LoVo (cell line): ENCODE data around the gene MS4A12.
A peak's percentile ranks its signal among the peaks of the same experiment; 100 is the strongest.
"Not testable (repeated sequence)": the region's sequence is repeated elsewhere in the genome, so short reads cannot be mapped to it uniquely, and the experiment has no call there.

Source experiments
- DNase-seq: peaks from one replicate; pipeline ENCODE4 v3.0.0-alpha.2; 2016; ENCODE audit warnings: low spot score

MS4A12 gene

GRCh38 chr11:60492488-60493009, at the start of gene MS4A12:
TSS of gene MS4A12 (plus strand) at chr11:60492778. CDS start at chr11:60497319, 4,541 bp downstream.
- DNase-seq = no peak

GRCh38 chr11:60447070-60447469, 45.5 kb upstream of the MS4A12 start:
- DNase-seq = no peak

GRCh38 chr11:60447846-60448245, 44.7 kb upstream of the MS4A12 start:
- no peak for DNase-seq

GRCh38 chr11:60451185-60451584, 41.4 kb upstream of the MS4A12 start:
- not testable (repeated sequence) for DNase-seq

GRCh38 chr11:60454212-60454611, 38.4 kb upstream of the MS4A12 start:
- no peak for DNase-seq

- no peak for DNase-seq
These were observed 37.0 kb upstream of the MS4A12 start, which contains the start of gene MS4A1 for GRCh38 chr11:60455531-60456042. TSS of gene MS4A1 (plus strand) at chr11:60455847. CDS start at chr11:60462375, 6,528 bp downstream.

- no peak for DNase-seq
These were observed 35.0 kb upstream of the MS4A12 start for GRCh38 chr11:60457576-60457975.

- DNase-seq = no peak
These were observed 33.2 kb upstream of the MS4A12 start for GRCh38 chr11:60459345-60459744.

GRCh38 chr11:60468829-60469228, 23.7 kb upstream of the MS4A12 start:
- no peak for DNase-seq

- DNase-seq = no peak
These were observed 22.9 kb upstream of the MS4A12 start for GRCh38 chr11:60469723-60470122.

- DNase-seq = no peak
These were observed 15.5 kb upstream of the MS4A12 start for GRCh38 chr11:60477035-60477445.

- DNase-seq = no peak
These were observed 10.2 kb upstream of the MS4A12 start for GRCh38 chr11:60482361-60482760.

- DNase-seq = peak; percentile 17
These were observed 6.6 kb upstream of the MS4A12 start for GRCh38 chr11:60485987-60486386.

GRCh38 chr11:60493454-60493853, 876 bp downstream of the MS4A12 start:
- no peak for DNase-seq

GRCh38 chr11:60498399-60498798, 5.8 kb downstream of the MS4A12 start:
- DNase-seq = no peak

GRCh38 chr11:60498853-60499252, 6.3 kb downstream of the MS4A12 start:
- DNase-seq = no peak

GRCh38 chr11:60500276-60500910, 7.8 kb downstream of the MS4A12 start:
- no peak for DNase-seq

GRCh38 chr11:60502221-60502775, 9.7 kb downstream of the MS4A12 start:
- peak; percentile 75 for DNase-seq

GRCh38 chr11:60504219-60504905, 11.8 kb downstream of the MS4A12 start:
- peak; percentile 52 for DNase-seq

GRCh38 chr11:60509609-60510008, 17.0 kb downstream of the MS4A12 start:
- not testable (repeated sequence) for DNase-seq

- not testable (repeated sequence) for DNase-seq
These were observed 17.6 kb downstream of the MS4A12 start for GRCh38 chr11:60510209-60510608.

- no peak for DNase-seq
These were observed 18.8 kb downstream of the MS4A12 start for GRCh38 chr11:60511393-60511792.
